BJ (cell line): ENCODE results near the gene RAI1. TPM values are rescaled to one million over a fixed set of nuclear protein-coding genes. Genes with fewer than 3 reads are reported as not detected.
A peak's percentile ranks its signal among the peaks of the same experiment; 100 is the strongest.

Source experiments
- CTCF ChIA-PET: fragments of 350-600 bp; formaldehyde crosslinking; extraction: SDS; loops from one replicate; lab custom pipeline; 2021; ENCODE audit warnings: antibody characterized with exemption, inconsistent platforms; lab: Yijun Ruan, JAX
- POLR2A ChIA-PET: fragments of 300-600 bp; sonication (Branson Sonifier 250); formaldehyde crosslinking; extraction: SDS; loops from one replicate; lab custom pipeline; 2021; ENCODE audit warnings: antibody characterized with exemption; lab: Charles Lee
- DNase-seq: peaks from one replicate; pipeline ENCODE4 v3.0.0-alpha.2; 2011; ENCODE audit warnings: low read depth
- H3K27me3 ChIP-seq: 2 replicates; pipeline ENCODE4 v1.6.0; 2011; ENCODE audit warnings: low read length; ENCODE audit not compliant: control insufficient read depth, insufficient read depth
- H3K36me3 ChIP-seq: 2 replicates; pipeline ENCODE4 v1.5.1; 2011; ENCODE audit warnings: low read length; ENCODE audit not compliant: control insufficient read depth, insufficient read depth
- H3K4me3 ChIP-seq: 2 replicates; pipeline ENCODE4 v1.5.1; 2011; ENCODE audit warnings: low read depth, mild to moderate bottlenecking, control low read depth, low read length
- polyA plus RNA-seq: library from polyadenylated mRNA; depleted of rRNA; stranded (reverse); fragments of >200 nt; gene quantifications from 2 replicates; pipeline ENCODE4 v1.2.3, GENCODE V29; 2011
- TF ChIP-seq, protein P1 (sequence below): IDR thresholded peaks from 2 replicates; pipeline ENCODE4 v1.5.1; 2011; ENCODE audit warnings: low read depth, mild to moderate bottlenecking, control low read depth, inconsistent platforms, low read length, moderate library complexity; ENCODE audit not compliant: insufficient read depth

The RAI1 gene
- polyA plus RNA-seq, 1 experiment, result 2.4 TPM

DNA sequence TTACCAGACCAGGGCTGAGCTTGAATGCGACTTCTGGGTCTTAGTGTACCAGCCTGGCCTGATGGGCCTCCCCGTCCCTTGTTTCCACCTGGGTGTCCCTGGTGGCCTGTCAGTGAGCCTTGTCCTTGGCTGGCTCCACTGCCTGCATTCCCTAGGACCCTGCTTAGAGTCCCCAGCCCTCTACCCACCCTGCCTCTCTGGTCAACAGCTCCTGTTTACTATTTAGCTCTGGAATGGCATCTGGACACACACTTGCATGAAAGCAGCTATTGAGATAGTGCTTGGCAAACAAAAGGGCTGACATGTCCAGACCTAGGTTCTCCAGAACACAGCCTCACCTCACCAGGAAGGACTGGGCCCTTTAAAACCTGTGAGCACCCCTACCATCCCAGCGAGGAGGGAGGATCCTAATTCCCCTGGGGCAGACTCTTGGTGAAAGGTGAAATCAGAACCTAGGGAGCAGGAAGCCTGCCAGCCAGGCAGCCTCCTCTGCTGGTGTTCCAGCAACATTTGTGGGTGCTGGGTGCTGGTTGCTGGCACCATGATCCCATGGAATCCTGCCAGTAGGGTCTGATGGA, 38.8 kb downstream of the RAI1 start:
- Histone ChIP-seq H3K4me3 (no peak overlapping the region), H3K36me3 (no peaks in the 10 kb centered on the region; the same call in 1 of the 2 replicates), H3K27me3 (no peaks in the 10 kb centered on the region)
- POLR2A ChIA-PET, result no interaction called here
- TF ChIP-seq, protein P1, sequence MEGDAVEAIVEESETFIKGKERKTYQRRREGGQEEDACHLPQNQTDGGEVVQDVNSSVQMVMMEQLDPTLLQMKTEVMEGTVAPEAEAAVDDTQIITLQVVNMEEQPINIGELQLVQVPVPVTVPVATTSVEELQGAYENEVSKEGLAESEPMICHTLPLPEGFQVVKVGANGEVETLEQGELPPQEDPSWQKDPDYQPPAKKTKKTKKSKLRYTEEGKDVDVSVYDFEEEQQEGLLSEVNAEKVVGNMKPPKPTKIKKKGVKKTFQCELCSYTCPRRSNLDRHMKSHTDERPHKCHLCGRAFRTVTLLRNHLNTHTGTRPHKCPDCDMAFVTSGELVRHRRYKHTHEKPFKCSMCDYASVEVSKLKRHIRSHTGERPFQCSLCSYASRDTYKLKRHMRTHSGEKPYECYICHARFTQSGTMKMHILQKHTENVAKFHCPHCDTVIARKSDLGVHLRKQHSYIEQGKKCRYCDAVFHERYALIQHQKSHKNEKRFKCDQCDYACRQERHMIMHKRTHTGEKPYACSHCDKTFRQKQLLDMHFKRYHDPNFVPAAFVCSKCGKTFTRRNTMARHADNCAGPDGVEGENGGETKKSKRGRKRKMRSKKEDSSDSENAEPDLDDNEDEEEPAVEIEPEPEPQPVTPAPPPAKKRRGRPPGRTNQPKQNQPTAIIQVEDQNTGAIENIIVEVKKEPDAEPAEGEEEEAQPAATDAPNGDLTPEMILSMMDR, result no peak
- CTCF ChIA-PET, result interaction anchor here (0.7 kb wide), 1 partner anchor 38 kb away, joined by 3 read pairs; no protein-coding TSS in a partner anchor
- DNase-seq, result no peak

DNA sequence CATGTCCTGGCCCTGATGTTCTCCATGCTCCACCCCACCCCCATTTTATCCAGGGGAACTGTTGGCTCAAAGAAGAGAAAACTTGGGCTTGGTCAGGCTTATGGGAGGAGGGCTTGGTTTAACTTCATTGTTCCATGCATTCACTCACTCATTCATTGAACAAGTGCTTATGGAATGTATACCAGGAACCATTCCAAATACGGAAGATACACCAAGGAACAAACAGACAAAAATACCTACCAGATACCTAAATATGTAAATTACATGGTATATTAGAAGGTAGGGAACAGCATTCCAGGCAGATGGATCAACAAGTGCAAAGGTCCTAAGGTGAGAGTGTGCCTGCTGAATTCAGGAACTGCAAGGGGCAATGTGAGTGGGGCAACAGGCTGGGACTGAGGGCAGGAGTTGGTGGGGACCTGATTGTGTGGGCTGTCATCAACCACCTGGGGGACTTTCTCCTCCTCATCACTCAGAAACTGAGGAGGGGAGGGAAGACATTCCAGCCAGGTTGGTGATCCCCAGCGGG, 39.9 kb downstream of the RAI1 start:
- POLR2A ChIA-PET, result no interaction called here

DNA sequence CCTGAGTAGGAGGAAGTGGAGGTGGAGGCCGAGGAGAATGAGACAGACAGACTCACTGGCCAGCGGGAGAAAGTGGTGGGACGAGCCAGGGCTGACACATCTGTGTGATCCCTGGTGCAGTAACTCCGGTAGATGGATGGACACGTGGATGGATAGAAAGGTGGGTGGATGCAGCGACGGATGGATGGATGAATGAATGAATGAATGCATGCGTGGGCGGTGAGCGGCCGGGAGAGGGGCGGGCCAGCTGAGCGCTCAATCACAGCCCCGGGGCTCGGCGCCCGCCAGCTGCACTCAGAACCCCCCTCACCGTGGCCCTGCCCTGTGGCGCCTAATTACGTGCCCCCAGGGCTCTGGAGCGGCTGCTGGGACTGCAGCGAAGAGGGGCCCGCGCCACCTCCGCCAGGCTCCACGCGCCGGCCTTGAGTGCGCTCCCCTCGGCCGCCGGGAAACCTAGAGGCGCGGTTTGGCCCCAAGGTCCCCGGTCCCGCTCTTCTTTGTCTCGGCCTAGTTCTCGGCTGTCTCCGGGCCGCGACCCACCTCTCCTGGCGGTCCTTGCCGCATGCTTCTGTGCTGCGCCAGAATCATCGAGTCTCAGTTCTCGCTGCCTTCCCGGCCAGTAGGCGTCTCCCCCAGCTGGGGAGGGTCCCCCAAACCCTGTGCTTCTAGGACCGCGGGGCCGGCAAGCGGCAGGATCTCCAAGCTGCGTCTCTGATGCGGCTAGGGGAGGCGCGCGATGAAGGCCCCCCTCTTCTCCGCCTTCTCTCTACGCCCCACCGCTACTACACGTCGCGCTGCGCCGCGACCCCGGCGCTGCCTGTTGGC, 41.0 kb downstream of the RAI1 start:
- H3K27me3 ChIP-seq, result no peaks in the 10 kb centered on the region
- no peak for DNase-seq
- TF ChIP-seq, protein P1, result no peak
- POLR2A ChIA-PET, result no interaction called here
- H3K36me3 ChIP-seq, result peaks cover under 1% of the 10 kb centered on the region; the same call in 1 of the 2 replicates
- peak overlapping the region; percentile 47; the same call in 1 of the 2 replicates for H3K4me3 ChIP-seq
- CTCF ChIA-PET, result no interaction called here

More for the DNA sequence above, 39.9 kb downstream of the RAI1 start:
- CTCF ChIA-PET, result no interaction called here
- TF ChIP-seq, protein P1, result no peak
- no peak for DNase-seq
- Histone ChIP-seq H3K4me3 (no peak overlapping the region), H3K36me3 (no peaks in the 10 kb centered on the region; the same call in 1 of the 2 replicates), H3K27me3 (no peaks in the 10 kb centered on the region)

DNA sequence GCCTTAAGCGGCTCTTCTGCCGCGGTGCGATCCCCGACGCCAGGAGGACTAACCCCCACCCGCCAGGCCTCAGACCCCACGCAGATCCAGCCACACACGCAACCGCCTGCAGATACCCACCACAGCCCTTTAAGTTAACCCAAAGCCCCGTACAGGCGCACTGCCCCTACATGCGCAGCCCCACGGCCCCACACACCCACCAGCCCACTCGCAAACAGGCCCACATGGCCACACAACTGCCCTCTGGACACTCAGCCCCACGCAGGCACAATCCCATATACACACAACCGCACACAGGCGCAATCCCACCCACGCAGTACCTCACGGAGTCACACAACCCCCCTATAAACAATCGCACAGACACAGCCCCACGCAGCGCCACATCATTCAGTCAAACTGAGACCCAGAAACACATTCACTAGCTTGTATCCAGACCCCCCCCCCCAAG, 41.7 kb downstream of the RAI1 start:
- no peak for DNase-seq
- Histone ChIP-seq H3K4me3 (peak overlapping the region; percentile 47), H3K36me3 (peaks cover 1% of the 10 kb centered on the region; the same call in 1 of the 2 replicates), H3K27me3 (no peaks in the 10 kb centered on the region)
- POLR2A ChIA-PET, result interaction anchor here (0.5 kb wide), 1 partner anchor 35 kb away, joined by 3 read pairs; no protein-coding TSS in a partner anchor
- TF ChIP-seq, protein P1, result no peak
- CTCF ChIA-PET, result no interaction called here
